Neural crest cell (in vitro differentiated cells): ENCODE results near the gene SOD1. TPM values are rescaled to one million over a fixed set of nuclear protein-coding genes. Genes with fewer than 3 reads are reported as not detected.

Experiments
- DNase-seq: peaks from one replicate; pipeline ENCODE4 v3.0.0; 2021; ENCODE audit warnings: low read depth, mixed read lengths, low spot score
- H3K27ac Mint-ChIP-seq: one replicate; pipeline ENCODE4 v1.8.0; 2021; ENCODE audit warnings: mild to moderate bottlenecking, mixed read lengths; ENCODE audit not compliant: unreplicated experiment
- H3K27me3 Mint-ChIP-seq: 2 replicates; pipeline ENCODE4 v1.8.0; 2021; ENCODE audit warnings: low read depth, mild to moderate bottlenecking, mixed read lengths
- H3K36me3 Mint-ChIP-seq: 2 replicates; pipeline ENCODE4 v1.8.0; 2021; ENCODE audit warnings: low read depth, mild to moderate bottlenecking, mixed read lengths
- H3K4me1 Mint-ChIP-seq: 2 replicates; pipeline ENCODE4 v1.8.0; 2021; ENCODE audit warnings: mixed read lengths
- H3K4me3 Mint-ChIP-seq: one replicate; pipeline ENCODE4 v1.8.0; 2021; ENCODE audit warnings: mild to moderate bottlenecking, mixed read lengths
- H3K9me3 Mint-ChIP-seq: 2 replicates; pipeline ENCODE4 v1.8.0; 2021; ENCODE audit warnings: mixed read lengths
- CTCF ChIP-seq: fragments of 200-600 bp; sonication (generic); conservative IDR thresholded peaks from 2 replicates; pipeline ENCODE4 v1.5.0; 2021; ENCODE audit warnings: antibody characterized with exemption, mild to moderate bottlenecking
- total RNA-seq: library from RNA; stranded (reverse); gene quantifications from 2 replicates; pipeline ENCODE4 v1.2.1, GENCODE V29; 2021

The SOD1 gene
- total RNA-seq, 1 donor from 2014 or later: 241 TPM

GRCh38 chr21:31618696-31619430 lies 40.6 kb upstream of the SOD1 start:
- no peak overlapping the region for H3K4me3 Mint-ChIP-seq
- H3K36me3 Mint-ChIP-seq: no peaks in the 10 kb centered on the region
- no peaks in the 10 kb centered on the region for H3K27me3 Mint-ChIP-seq
- TF ChIP-seq CTCF: no peak
- H3K9me3 Mint-ChIP-seq: no peaks in the 10 kb centered on the region
- no peak for DNase-seq
- H3K27ac Mint-ChIP-seq: no peak overlapping the region
- peaks cover 10% of the 10 kb centered on the region for H3K4me1 Mint-ChIP-seq

DNA sequence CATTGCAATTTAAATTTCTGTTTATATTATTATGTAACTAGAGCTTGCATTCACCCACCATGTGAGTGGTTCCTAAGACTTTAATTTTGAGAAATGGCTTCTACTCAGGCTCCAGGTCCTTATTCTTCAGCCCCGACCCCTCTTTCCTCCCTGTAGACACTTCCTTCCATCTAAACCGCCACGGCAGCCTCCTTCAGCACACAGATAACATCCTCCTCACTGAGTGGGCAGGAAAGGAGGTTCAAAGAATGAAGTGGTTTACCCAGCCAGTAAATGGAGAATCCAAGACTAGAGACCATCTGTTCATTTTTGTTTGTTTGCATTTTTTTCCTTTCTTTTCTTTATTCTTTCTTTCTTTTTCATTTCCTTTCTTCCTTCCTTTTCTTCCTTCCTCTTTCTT lies 37.1 kb upstream of the SOD1 start:
- H3K9me3 Mint-ChIP-seq: no peaks in the 10 kb centered on the region
- H3K27me3 Mint-ChIP-seq: no peaks in the 10 kb centered on the region
- no peak overlapping the region for H3K27ac Mint-ChIP-seq
- H3K4me3 Mint-ChIP-seq: no peak overlapping the region
- no peaks in the 10 kb centered on the region for H3K36me3 Mint-ChIP-seq
- peaks cover 14% of the 10 kb centered on the region for H3K4me1 Mint-ChIP-seq
- DNase-seq: no peak
- no peak for TF ChIP-seq CTCF

GRCh38 chr21:31623664-31624063 lies 35.8 kb upstream of the SOD1 start:
- TF ChIP-seq CTCF: no peak
- H3K9me3 Mint-ChIP-seq: peaks cover 4% of the 10 kb centered on the region
- H3K27me3 Mint-ChIP-seq: no peaks in the 10 kb centered on the region
- no peak for DNase-seq
- H3K4me3 Mint-ChIP-seq: no peak overlapping the region
- H3K4me1 Mint-ChIP-seq: peaks cover 14% of the 10 kb centered on the region
- H3K27ac Mint-ChIP-seq: no peak overlapping the region
- no peaks in the 10 kb centered on the region for H3K36me3 Mint-ChIP-seq

- no peaks in the 10 kb centered on the region for H3K36me3 Mint-ChIP-seq
- peaks cover 4% of the 10 kb centered on the region for H3K9me3 Mint-ChIP-seq
- H3K4me3 Mint-ChIP-seq: no peak overlapping the region
- peaks cover 14% of the 10 kb centered on the region for H3K4me1 Mint-ChIP-seq
- TF ChIP-seq CTCF: no peak
- DNase-seq: no peak
- no peaks in the 10 kb centered on the region for H3K27me3 Mint-ChIP-seq
- no peak overlapping the region for H3K27ac Mint-ChIP-seq
Measured at GRCh38 chr21:31624181-31624580, 35.3 kb upstream of the SOD1 start.

DNA sequence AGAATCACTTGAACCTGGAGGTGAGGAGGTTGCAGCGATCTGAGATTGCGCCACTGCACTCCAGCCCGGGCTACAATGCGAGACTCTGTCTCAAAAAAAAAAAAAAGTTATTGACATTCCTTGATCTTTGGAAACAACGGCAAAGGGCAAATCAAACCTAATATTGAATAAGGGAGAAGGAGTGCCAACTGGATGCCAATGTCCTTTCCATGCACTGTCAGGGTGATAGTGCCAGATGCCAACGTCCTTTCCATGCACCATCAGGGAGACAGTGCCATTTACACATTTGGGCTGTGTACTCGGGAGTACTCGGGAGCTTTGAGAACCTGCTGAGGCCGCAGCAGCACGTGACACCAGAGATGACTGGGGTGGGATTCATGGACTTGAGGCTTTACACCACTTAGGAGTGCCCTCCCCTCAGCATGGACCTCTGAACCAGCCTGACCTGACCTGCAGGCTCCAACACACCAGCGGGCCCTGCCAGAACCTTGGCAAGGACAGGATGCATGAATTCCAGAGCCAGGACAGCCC lies 34.5 kb upstream of the SOD1 start:
- DNase-seq: no peak
- Mint-ChIP-seq H3K4me1 (peaks cover 14% of the 10 kb centered on the region), H3K4me3 (no peak overlapping the region), H3K27me3 (no peaks in the 10 kb centered on the region), H3K9me3 (peaks cover 4% of the 10 kb centered on the region), H3K36me3 (no peaks in the 10 kb centered on the region), H3K27ac (no peak overlapping the region)
- TF ChIP-seq CTCF: no peak
